ENCODE results near the gene CIAO3.

Gene CIAO3

GRCh38 chr16:775236-775796 lies 34.5 kb upstream of the CIAO3 start:
- TF ChIP-seq CTCF (IDR thresholded peaks at IDR 0.05; ENCODE audit: insufficient read depth, low read depth, low read length, missing control alignments): no peak
- no peak for DNase-seq (ENCODE audit: low read depth)
- no peak overlapping the region for H3K4me3 ChIP-seq (ENCODE audit: low read length)

- no peak for DNase-seq (ENCODE audit: low read depth)
- H3K4me3 ChIP-seq (ENCODE audit: low read length): no peak overlapping the region
- no peak for TF ChIP-seq CTCF (IDR thresholded peaks at IDR 0.05; ENCODE audit: insufficient read depth, low read depth, low read length, missing control alignments)
Measured at GRCh38 chr16:774086-775001, 33.5 kb upstream of the CIAO3 start.

DNA sequence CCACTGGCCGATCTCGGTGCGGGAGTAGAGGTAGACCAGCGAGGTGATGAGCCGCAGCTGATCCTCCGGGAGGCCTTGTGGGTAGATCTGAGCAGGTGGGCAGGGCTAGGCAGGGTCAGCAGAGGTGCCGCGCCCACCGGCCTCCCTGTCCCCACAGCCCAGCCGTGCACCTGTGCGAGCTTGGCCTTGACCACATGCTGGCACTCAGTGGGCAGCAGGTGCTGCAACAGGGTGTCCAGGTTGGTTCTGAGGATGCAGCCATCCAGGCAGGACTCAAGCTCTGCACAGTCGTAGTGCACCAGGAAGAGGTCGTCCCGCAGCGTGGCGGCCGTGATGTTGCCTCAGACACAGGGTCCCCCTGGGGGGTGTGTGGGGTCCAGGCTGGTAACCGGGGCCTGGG lies 32.2 kb upstream of the CIAO3 start:
- DNase-seq (ENCODE audit: low read depth): no peak
- TF ChIP-seq CTCF (IDR thresholded peaks at IDR 0.05; ENCODE audit: insufficient read depth, low read depth, low read length, missing control alignments): no peak
- H3K4me3 ChIP-seq (ENCODE audit: low read length): no peak overlapping the region

- TF ChIP-seq CTCF (IDR thresholded peaks at IDR 0.05; ENCODE audit: insufficient read depth, low read depth, low read length, missing control alignments): no peak
- no peak overlapping the region for H3K4me3 ChIP-seq (ENCODE audit: low read length)
- DNase-seq (ENCODE audit: low read depth): no peak
Measured at GRCh38 chr16:770411-770810, 29.6 kb upstream of the CIAO3 start.

DNA sequence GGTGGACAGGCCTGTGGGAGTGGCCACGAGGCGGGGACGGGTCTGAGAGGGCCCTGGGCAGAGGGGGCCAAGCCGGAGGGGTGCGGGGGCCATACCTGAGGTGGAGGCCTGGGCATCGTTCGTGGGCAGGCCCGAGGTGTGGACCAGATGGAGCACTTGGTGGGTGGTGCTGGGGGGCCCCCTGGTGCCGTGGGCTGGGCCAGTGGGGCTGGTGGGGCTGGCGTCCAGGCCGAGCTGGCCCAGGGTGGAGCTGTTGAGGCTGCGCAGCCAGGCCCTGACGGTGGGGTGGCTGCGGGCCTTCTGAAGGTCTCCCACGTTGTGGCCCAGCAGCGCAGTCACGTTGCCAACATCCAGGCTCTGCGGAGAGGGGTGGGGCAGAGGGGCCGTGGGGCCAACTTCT lies 29.1 kb upstream of the CIAO3 start:
- TF ChIP-seq CTCF (IDR thresholded peaks at IDR 0.05; ENCODE audit: insufficient read depth, low read depth, low read length, missing control alignments): no peak
- DNase-seq (ENCODE audit: low read depth): no peak
- H3K4me3 ChIP-seq (ENCODE audit: low read length): no peak overlapping the region

GRCh38 chr16:769184-769784 lies 28.5 kb upstream of the CIAO3 start:
- H3K4me3 ChIP-seq (ENCODE audit: low read length): no peak overlapping the region
- TF ChIP-seq CTCF (IDR thresholded peaks at IDR 0.05; ENCODE audit: insufficient read depth, low read depth, low read length, missing control alignments): no peak
- DNase-seq (ENCODE audit: low read depth): no peak
